Activated naive CD4-positive, alpha-beta T cell treated with anti-CD3 and anti-CD28 coated beads, Interleukin-2, amount 50 U/mL, for 16 hours (primary cell): Measurements from ENCODE around the gene SMYD3.
"Not testable (repeated sequence)": the region's sequence is repeated elsewhere in the genome, so short reads cannot be mapped to it uniquely, and the experiment has no call there.

Experiments
- DNase-seq: peaks from one replicate; pipeline ENCODE4 v3.0.0-alpha.2; 2020

SMYD3 gene

GRCh38 chr1:245740336-245740735 lies 766.7 kb downstream of the SMYD3 start:
- not testable (repeated sequence) for DNase-seq

GRCh38 chr1:245730801-245731200 lies 776.3 kb downstream of the SMYD3 start:
- DNase-seq, result no peak

GRCh38 chr1:245728035-245728434 lies 779.0 kb downstream of the SMYD3 start:
- DNase-seq, result not testable (repeated sequence)

GRCh38 chr1:245721488-245721887 lies 785.6 kb downstream of the SMYD3 start:
- DNase-seq, result no peak

GRCh38 chr1:245718951-245719350 lies 788.1 kb downstream of the SMYD3 start:
- DNase-seq, result no peak

- DNase-seq, result no peak
Measured at GRCh38 chr1:245718123-245718522, 789.0 kb downstream of the SMYD3 start.

- no peak for DNase-seq
Measured at GRCh38 chr1:245717611-245718010, 789.5 kb downstream of the SMYD3 start.

- DNase-seq, result no peak
Measured at GRCh38 chr1:245716561-245716960, 790.5 kb downstream of the SMYD3 start.

- DNase-seq, result no peak
Measured at GRCh38 chr1:245715970-245716369, 791.1 kb downstream of the SMYD3 start.

- no peak for DNase-seq
Measured at GRCh38 chr1:245715291-245715701, 791.8 kb downstream of the SMYD3 start.

- not testable (repeated sequence) for DNase-seq
Measured at GRCh38 chr1:245714027-245714426, 793.1 kb downstream of the SMYD3 start.

GRCh38 chr1:245710961-245711903 lies 795.8 kb downstream of the SMYD3 start:
- no peak for DNase-seq

- DNase-seq, result no peak
Measured at GRCh38 chr1:245707941-245708340, 799.1 kb downstream of the SMYD3 start.

GRCh38 chr1:245704765-245705164 lies 802.3 kb downstream of the SMYD3 start:
- DNase-seq, result no peak

GRCh38 chr1:245704341-245704740 lies 802.7 kb downstream of the SMYD3 start:
- DNase-seq, result no peak

GRCh38 chr1:245702346-245702745 lies 804.7 kb downstream of the SMYD3 start:
- DNase-seq, result no peak

- DNase-seq, result no peak
Measured at GRCh38 chr1:245701631-245702030, 805.4 kb downstream of the SMYD3 start.

GRCh38 chr1:245700631-245701030 lies 806.4 kb downstream of the SMYD3 start:
- no peak for DNase-seq
